Activated CD4-positive, alpha-beta T cell treated with anti-CD3 and anti-CD28 coated beads, Interleukin-2, amount 10 ng/mL, durations not matched to agents 7 days and 5 days (primary cell): Measurements from ENCODE around the gene SEMA3D. TPM values are rescaled to one million over a fixed set of nuclear protein-coding genes. Genes with fewer than 3 reads are reported as not detected.
"Not testable (repeated sequence)": the region's sequence is repeated elsewhere in the genome, so short reads cannot be mapped to it uniquely, and the experiment has no call there.

Experiments used
- CTCF ChIA-PET: fragments of 350-600 bp; sonication (Branson Sonifier 250); formaldehyde crosslinking; loops from one replicate; lab custom pipeline; 2021; ENCODE audit warnings: antibody characterized with exemption; lab: Charles Lee
- POLR2A ChIA-PET: fragments of 350-600 bp; sonication (Branson Sonifier 250); formaldehyde crosslinking; loops from one replicate; lab custom pipeline; 2021; ENCODE audit warnings: antibody characterized with exemption; lab: Charles Lee
- DNase-seq: peaks from one replicate; pipeline ENCODE4 v3.0.0-alpha.2; 2020
- H3K27ac Mint-ChIP-seq: one replicate; pipeline ENCODE4 v1.8.0; 2021; ENCODE audit warnings: mild to moderate bottlenecking, moderate library complexity, mixed read lengths
- H3K27me3 Mint-ChIP-seq: one replicate; pipeline ENCODE4 v1.8.0; 2021; ENCODE audit warnings: mixed read lengths
- H3K36me3 Mint-ChIP-seq: one replicate; pipeline ENCODE4 v1.8.0; 2021; ENCODE audit warnings: low read depth, mixed read lengths
- H3K4me1 Mint-ChIP-seq: one replicate; pipeline ENCODE4 v1.8.0; 2021; ENCODE audit warnings: mixed read lengths
- H3K4me3 Mint-ChIP-seq: one replicate; pipeline ENCODE4 v1.8.0; 2021; ENCODE audit warnings: mild to moderate bottlenecking, moderate library complexity, mixed read lengths
- H3K9me3 Mint-ChIP-seq: one replicate; pipeline ENCODE4 v1.8.0; 2021; ENCODE audit warnings: mixed read lengths
- total RNA-seq, 2 experiments: library from RNA; stranded (reverse); gene quantifications; one replicate each; pipeline ENCODE4 v1.2.3, GENCODE V29; 2021

The SEMA3D gene
- total RNA-seq, 2 experiments from 2014 or later, result not detected

GRCh38 chr7:85000735-85001350 lies 186.0 kb downstream of the SEMA3D start:
- ChIA-PET POLR2A (no interaction called here), CTCF (interaction anchor here (1.0 to 1.6 kb wide), 2 partner anchors 12 to 30 kb away, joined by 3 to 4 read pairs; no protein-coding TSS in a partner anchor)
- Mint-ChIP-seq H3K4me1 (peaks cover 2% of the 10 kb centered on the region), H3K27me3 (peaks cover 2% of the 10 kb centered on the region), H3K27ac (no peak overlapping the region), H3K36me3 (no peaks in the 10 kb centered on the region), H3K4me3 (no peak overlapping the region), H3K9me3 (no peaks in the 10 kb centered on the region)
- no peak for DNase-seq

- Mint-ChIP-seq H3K4me1 (peaks cover 2% of the 10 kb centered on the region), H3K36me3 (no peaks in the 10 kb centered on the region), H3K9me3 (no peaks in the 10 kb centered on the region), H3K27ac (no peak overlapping the region), H3K27me3 (peaks cover 2% of the 10 kb centered on the region), H3K4me3 (no peak overlapping the region)
- POLR2A ChIA-PET, result no interaction called here
- CTCF ChIA-PET, result no interaction called here
- no peak for DNase-seq
These were observed 187.4 kb downstream of the SEMA3D start for GRCh38 chr7:84999450-84999849.

GRCh38 chr7:84998665-84999064 lies 188.2 kb downstream of the SEMA3D start:
- ChIA-PET CTCF (no interaction called here), POLR2A (no interaction called here)
- Mint-ChIP-seq H3K36me3 (no peaks in the 10 kb centered on the region), H3K4me1 (peaks cover 2% of the 10 kb centered on the region), H3K27me3 (peaks cover 2% of the 10 kb centered on the region), H3K9me3 (no peaks in the 10 kb centered on the region), H3K4me3 (no peak overlapping the region), H3K27ac (no peak overlapping the region)
- no peak for DNase-seq

GRCh38 chr7:84997626-84998025 lies 189.2 kb downstream of the SEMA3D start:
- Mint-ChIP-seq H3K27ac (no peak overlapping the region), H3K36me3 (no peaks in the 10 kb centered on the region), H3K9me3 (no peaks in the 10 kb centered on the region), H3K4me1 (peaks cover 2% of the 10 kb centered on the region), H3K4me3 (no peak overlapping the region), H3K27me3 (peaks cover 2% of the 10 kb centered on the region)
- CTCF ChIA-PET, result no interaction called here
- POLR2A ChIA-PET, result no interaction called here
- DNase-seq, result no peak

- CTCF ChIA-PET, H3K4me3 Mint-ChIP-seq, H3K4me1 Mint-ChIP-seq, H3K36me3 Mint-ChIP-seq, DNase-seq, POLR2A ChIA-PET, H3K27ac Mint-ChIP-seq, H3K27me3 Mint-ChIP-seq, H3K9me3 Mint-ChIP-seq: not testable (repeated sequence)
These were observed 193.9 kb downstream of the SEMA3D start for GRCh38 chr7:84992954-84993353.

GRCh38 chr7:84985073-84985784 lies 201.6 kb downstream of the SEMA3D start:
- CTCF ChIA-PET, result no interaction called here
- Mint-ChIP-seq H3K36me3 (no peaks in the 10 kb centered on the region), H3K9me3 (no peaks in the 10 kb centered on the region), H3K4me3 (no peak overlapping the region), H3K27me3 (no peaks in the 10 kb centered on the region), H3K27ac (no peak overlapping the region), H3K4me1 (peaks cover 4% of the 10 kb centered on the region)
- DNase-seq, result no peak
- POLR2A ChIA-PET, result no interaction called here

- ChIA-PET POLR2A (no interaction called here), CTCF (no interaction called here)
- no peaks in the 10 kb centered on the region for H3K9me3 Mint-ChIP-seq
- H3K4me1 Mint-ChIP-seq, result peaks cover 4% of the 10 kb centered on the region
- no peak overlapping the region for H3K4me3 Mint-ChIP-seq
- H3K36me3 Mint-ChIP-seq, result no peaks in the 10 kb centered on the region
- no peak for DNase-seq
- no peak overlapping the region for H3K27ac Mint-ChIP-seq
- H3K27me3 Mint-ChIP-seq, result no peaks in the 10 kb centered on the region
These were observed 204.7 kb downstream of the SEMA3D start for GRCh38 chr7:84982199-84982598.

GRCh38 chr7:84981055-84981976 lies 205.5 kb downstream of the SEMA3D start:
- CTCF ChIA-PET, result no interaction called here
- POLR2A ChIA-PET, result no interaction called here
- Mint-ChIP-seq H3K4me3 (no peak overlapping the region), H3K36me3 (no peaks in the 10 kb centered on the region), H3K4me1 (peaks cover 4% of the 10 kb centered on the region), H3K27me3 (no peaks in the 10 kb centered on the region), H3K27ac (no peak overlapping the region), H3K9me3 (no peaks in the 10 kb centered on the region)
- DNase-seq, result no peak

GRCh38 chr7:84975586-84976185 lies 211.2 kb downstream of the SEMA3D start:
- H3K4me1 Mint-ChIP-seq, result no peaks in the 10 kb centered on the region
- no peaks in the 10 kb centered on the region for H3K36me3 Mint-ChIP-seq
- DNase-seq, result no peak
- no peak overlapping the region for H3K27ac Mint-ChIP-seq
- POLR2A ChIA-PET, result no interaction called here
- H3K4me3 Mint-ChIP-seq, result no peak overlapping the region
- no peaks in the 10 kb centered on the region for H3K9me3 Mint-ChIP-seq
- no peaks in the 10 kb centered on the region for H3K27me3 Mint-ChIP-seq
- CTCF ChIA-PET, result no interaction called here

- Mint-ChIP-seq H3K27me3 (no peaks in the 10 kb centered on the region), H3K4me1 (no peaks in the 10 kb centered on the region), H3K4me3 (no peak overlapping the region), H3K36me3 (no peaks in the 10 kb centered on the region), H3K9me3 (no peaks in the 10 kb centered on the region), H3K27ac (no peak overlapping the region)
- POLR2A ChIA-PET, result no interaction called here
- DNase-seq, result no peak
- CTCF ChIA-PET, result interaction anchor here (1.3 kb wide), 1 partner anchor 29 kb away, joined by 3 read pairs; no protein-coding TSS in a partner anchor
These were observed 215.5 kb downstream of the SEMA3D start for GRCh38 chr7:84971360-84971759.

- H3K36me3 Mint-ChIP-seq, result no peaks in the 10 kb centered on the region
- ChIA-PET CTCF (interaction anchor here (1.3 kb wide), 1 partner anchor 30 kb away, joined by 3 read pairs; no protein-coding TSS in a partner anchor), POLR2A (no interaction called here)
- H3K4me1 Mint-ChIP-seq, result no peaks in the 10 kb centered on the region
- no peak overlapping the region for H3K4me3 Mint-ChIP-seq
- H3K27me3 Mint-ChIP-seq, result no peaks in the 10 kb centered on the region
- no peak for DNase-seq
- no peaks in the 10 kb centered on the region for H3K9me3 Mint-ChIP-seq
- no peak overlapping the region for H3K27ac Mint-ChIP-seq
These were observed 216.2 kb downstream of the SEMA3D start for GRCh38 chr7:84970670-84971069.

GRCh38 chr7:84953234-84953633 lies 233.6 kb downstream of the SEMA3D start:
- ChIA-PET POLR2A (no interaction called here), CTCF (no interaction called here)
- no peak overlapping the region for H3K4me3 Mint-ChIP-seq
- no peak overlapping the region for H3K27ac Mint-ChIP-seq
- H3K9me3 Mint-ChIP-seq, result no peaks in the 10 kb centered on the region
- H3K4me1 Mint-ChIP-seq, result no peaks in the 10 kb centered on the region
- no peaks in the 10 kb centered on the region for H3K36me3 Mint-ChIP-seq
- no peaks in the 10 kb centered on the region for H3K27me3 Mint-ChIP-seq
- no peak for DNase-seq
